Right lobe of liver (tissue), 4 donors: ENCODE data around the gene ZMYND11.

Source experiments
- CTCF ChIP-seq, 4 donors: fragments of 200-600 bp in 3 of 4; fragments of 450-650 bp in 1 of 4; IDR thresholded peaks; one replicate each; pipeline versions ENCODE4 v1.5.1 to v1.8.0; 2016 to 2022; ENCODE audit warnings: antibody characterized with exemption in 4 of 4, mild to moderate bottlenecking in 2 of 4
- POLR2A ChIP-seq: fragments of 450-650 bp; IDR thresholded peaks from one replicate; pipeline ENCODE4 v1.6.1; 2017; ENCODE audit warnings: antibody characterized with exemption, mild to moderate bottlenecking
- donor health status: DM: no; HTN: no; CAD: no.
- donor health status: DM: no; HTN: no; CAD: no.
- donor health status: DM: no; HTN: yes; CAD: no.

GRCh38 chr10:269440-270074 is 134.3 kb downstream of the ZMYND11 start:
- TF ChIP-seq CTCF (IDR thresholded peaks at IDR 0.05) (no peak), POLR2A (no peak)
